RWPE1 (cell line): ENCODE results near the gene TXK.

Experiments
- CTCF ChIA-PET: fragments of 350-600 bp; sonication (Branson Sonifier 250); formaldehyde crosslinking; extraction: SDS; loops from one replicate; lab custom pipeline; 2021; lab: Yijun Ruan, JAX
- POLR2A ChIA-PET: fragments of 400-600 bp; formaldehyde crosslinking; extraction: SDS; loops from one replicate; lab custom pipeline; 2020; ENCODE audit warnings: antibody characterized with exemption; ENCODE audit not compliant: low non-redundant PET; lab: Yijun Ruan, JAX
- DNase-seq: peaks from one replicate; pipeline ENCODE4 v3.0.0; 2012; ENCODE audit warnings: low spot score
- H3K27ac ChIP-seq: fragments of 450-650 bp; 2 replicates; pipeline ENCODE4 v1.5.1; 2017
- CTCF ChIP-seq: fragments of 450-650 bp; conservative IDR thresholded peaks from 2 replicates; pipeline ENCODE4 v1.5.1; 2017; ENCODE audit warnings: low read depth, mild to moderate bottlenecking

Gene TXK

GRCh38 chr4:48047421-48047844 is 86.6 kb downstream of the TXK start:
- POLR2A ChIA-PET, result no interaction called here
- no peak for TF ChIP-seq CTCF
- H3K27ac ChIP-seq, result no peak overlapping the region
- no peak for DNase-seq
- CTCF ChIA-PET, result interaction anchor here (0.5 to 0.7 kb wide), 2 partner anchors 13 to 61 kb away, joined by 3 read pairs; no protein-coding TSS in a partner anchor

- POLR2A ChIA-PET, result no interaction called here
- H3K27ac ChIP-seq, result no peak overlapping the region
- CTCF ChIA-PET, result no interaction called here
These were observed 88.0 kb downstream of the TXK start for GRCh38 chr4:48046059-48046458.

GRCh38 chr4:48044298-48044697 is 89.8 kb downstream of the TXK start:
- CTCF ChIA-PET, result interaction anchor here (0.6 kb wide), 1 partner anchor 28 kb away, joined by 4 read pairs; no protein-coding TSS in a partner anchor
- H3K27ac ChIP-seq, result no peak overlapping the region
- POLR2A ChIA-PET, result interaction anchor here (0.6 kb wide), 1 partner anchor 581 kb away, joined by 3 read pairs; the partner anchor contains the start of gene COMMD8
- TF ChIP-seq CTCF, result no peak
- DNase-seq, result no peak

More at GRCh38 chr4:48046059-48046458, 88.0 kb downstream of the TXK start:
- no peak for DNase-seq
- TF ChIP-seq CTCF, result no peak

GRCh38 chr4:48043504-48043903 is 90.5 kb downstream of the TXK start:
- no peak for DNase-seq
- TF ChIP-seq CTCF, result no peak
- CTCF ChIA-PET, result no interaction called here
- POLR2A ChIA-PET, result no interaction called here
- H3K27ac ChIP-seq, result no peak overlapping the region

- no peak for DNase-seq
- ChIA-PET CTCF (no interaction called here), POLR2A (no interaction called here)
- no peak overlapping the region for H3K27ac ChIP-seq
- TF ChIP-seq CTCF, result no peak
These were observed 91.0 kb downstream of the TXK start for GRCh38 chr4:48042979-48043461.

- CTCF ChIA-PET, result interaction anchor here (0.7 kb wide), 1 partner anchor 44 kb away, joined by 3 read pairs; no protein-coding TSS in a partner anchor
- no peak overlapping the region for H3K27ac ChIP-seq
- no peak for DNase-seq
- POLR2A ChIA-PET, result no interaction called here
- TF ChIP-seq CTCF, result no peak
These were observed 92.4 kb downstream of the TXK start for GRCh38 chr4:48041535-48042137.
